Amygdala (tissue), 56 donors: ENCODE data around the gene SNTN.

Experiments
- DNase-seq, 56 donors: peaks; one replicate each; lab custom pipeline; 2025; lab: John Stamatoyannopoulos, UW

The SNTN gene

GRCh38 chr3:63670544-63670943, 18.1 kb downstream of the SNTN start:
- DNase-seq, result no peak

DNA sequence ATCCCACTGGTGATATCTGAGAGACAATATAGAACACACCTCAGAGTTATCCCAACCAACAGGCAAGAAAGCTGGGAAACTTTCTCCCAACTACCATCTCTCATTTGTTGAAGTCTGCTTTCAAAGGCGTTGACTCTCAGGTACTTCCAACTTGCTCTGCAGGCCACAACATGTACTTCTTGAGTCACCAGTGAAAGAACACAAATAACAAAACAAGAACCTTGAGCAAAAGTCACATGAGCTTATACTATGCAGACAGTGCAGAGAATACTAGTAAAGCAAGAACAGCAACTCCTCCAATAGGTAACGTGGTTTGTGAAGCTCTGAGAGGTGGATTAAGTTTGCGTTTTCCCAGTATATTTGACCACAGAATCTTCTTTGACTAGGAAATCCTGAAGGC, 20.6 kb downstream of the SNTN start:
- no peak for DNase-seq

DNA sequence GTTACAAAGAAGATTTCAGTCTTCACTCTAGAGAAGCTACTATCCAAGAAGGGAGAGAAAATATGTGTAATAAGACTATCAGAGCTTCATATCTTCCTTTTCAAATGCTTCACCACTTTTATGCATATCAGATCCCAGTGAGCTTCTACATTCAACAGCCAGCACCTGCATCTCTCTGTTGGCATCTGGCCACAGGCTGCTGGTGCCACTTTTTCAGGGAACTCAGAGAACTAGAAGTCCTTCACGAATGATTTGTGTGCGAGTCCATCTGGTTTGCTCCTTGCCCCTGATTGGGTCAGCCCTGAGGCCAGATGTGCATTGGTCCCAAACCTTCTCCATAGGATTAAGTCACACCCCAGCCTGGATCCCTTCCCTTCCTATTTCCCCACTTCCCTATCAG, 22.1 kb downstream of the SNTN start:
- DNase-seq, result peak in 1 of 56 donors; percentile 0

DNA sequence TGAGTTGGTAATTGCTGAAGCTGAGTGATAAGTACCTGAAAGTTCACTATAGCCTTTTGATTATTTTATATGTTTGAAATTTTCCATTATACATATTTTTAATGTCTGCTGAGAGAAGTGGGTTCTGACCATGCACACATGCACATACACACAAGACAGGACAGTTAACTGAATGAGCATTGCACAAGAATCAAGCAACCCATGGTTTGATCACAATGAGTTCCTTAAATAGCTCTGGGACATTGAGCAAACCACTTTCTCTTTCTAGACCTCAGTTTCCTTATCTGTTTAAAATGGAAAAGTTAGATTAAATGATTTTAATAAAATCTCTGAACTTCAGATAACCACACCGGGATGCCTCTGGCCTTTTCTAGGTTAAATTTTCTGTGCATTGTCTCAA, 26.7 kb downstream of the SNTN start:
- no peak for DNase-seq

DNA sequence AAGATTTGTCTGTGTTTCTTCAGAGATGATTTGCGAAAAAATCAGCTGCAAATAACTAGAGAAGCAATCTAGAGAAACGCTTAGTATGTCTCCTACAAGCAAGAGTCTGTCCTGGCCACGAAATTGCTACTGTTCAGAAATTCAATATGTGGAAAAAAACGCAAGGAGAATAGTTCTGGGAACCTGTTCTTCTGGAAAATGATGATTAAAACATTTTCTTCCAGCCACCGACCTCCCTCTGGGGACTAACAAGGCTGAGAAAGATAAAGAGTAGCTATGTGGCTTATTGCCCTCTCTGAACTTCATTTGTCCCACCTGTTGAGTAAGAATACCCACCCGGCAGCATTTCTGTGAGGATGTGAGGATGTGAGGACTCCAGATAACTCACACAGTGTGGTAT, 31.6 kb downstream of the SNTN start:
- no peak for DNase-seq

GRCh38 chr3:63685340-63685739, 32.9 kb downstream of the SNTN start:
- DNase-seq, result no peak

DNA sequence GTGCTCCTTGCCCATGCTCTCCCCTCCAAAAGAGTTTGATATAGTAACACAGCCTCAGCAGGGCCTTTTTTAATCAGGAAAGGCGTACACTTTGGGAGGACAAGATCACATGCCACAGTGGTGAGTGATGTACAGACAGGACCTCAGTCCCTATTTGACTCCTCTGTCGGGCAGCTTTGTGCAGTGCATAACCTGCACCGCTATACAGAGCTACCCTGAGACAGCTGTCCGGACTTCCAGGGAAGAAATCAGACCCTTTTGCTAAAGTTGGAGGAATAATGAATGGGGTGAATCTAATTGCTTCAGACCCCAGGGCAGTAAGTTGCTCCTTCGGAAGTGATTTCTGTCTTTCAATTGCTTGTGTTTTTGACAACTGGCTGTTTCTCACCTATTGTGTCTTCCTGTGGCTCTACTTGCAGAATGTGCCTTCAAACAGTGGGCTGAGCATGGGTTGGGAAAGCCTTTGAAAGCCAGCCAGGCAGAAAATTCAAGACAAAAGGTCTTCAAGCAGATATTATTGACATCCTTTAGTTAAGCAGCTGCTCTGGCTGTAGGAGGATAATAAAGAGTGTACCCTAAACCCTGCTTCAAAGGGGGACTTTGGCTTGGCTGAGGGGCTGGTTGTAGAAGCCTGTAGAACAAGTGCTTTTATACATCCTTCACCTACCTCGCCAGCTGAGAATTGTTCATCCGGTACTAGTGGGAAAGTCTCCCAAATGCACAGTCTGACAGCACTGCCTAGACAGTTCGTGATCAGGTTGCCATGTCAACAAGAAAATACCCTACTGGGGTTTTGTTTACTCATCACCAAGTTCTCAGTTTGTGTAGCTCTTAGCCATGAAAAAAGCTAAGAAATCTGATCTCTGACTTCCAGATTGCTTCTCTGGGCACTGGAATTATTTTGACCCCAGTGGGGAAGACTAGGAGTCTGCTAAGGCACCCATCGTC, 35.1 kb downstream of the SNTN start:
- no peak for DNase-seq

GRCh38 chr3:63689285-63689684, 36.8 kb downstream of the SNTN start:
- DNase-seq, result no peak

- DNase-seq, result no peak
These were observed 40.9 kb downstream of the SNTN start for GRCh38 chr3:63693351-63693750.

GRCh38 chr3:63705092-63705645, 52.7 kb downstream of the SNTN start:
- no peak for DNase-seq

- no peak for DNase-seq
These were observed 54.0 kb downstream of the SNTN start for GRCh38 chr3:63706321-63707085.

- DNase-seq, result no peak
These were observed 55.3 kb downstream of the SNTN start for GRCh38 chr3:63707731-63708130.

- no peak for DNase-seq
These were observed 57.1 kb downstream of the SNTN start for GRCh38 chr3:63709576-63709975.
